Spleen (tissue), 7 donors: Measurements from ENCODE around the gene ST8SIA6.

Source experiments
- CTCF ChIP-seq, 11 experiments: fragments of 200-600 bp in 7 of 11; fragments of 450-650 bp in 4 of 11; sonication (generic) in 4 of 11; IDR thresholded peaks in 8 of 11; conservative IDR thresholded peaks in 3 of 11; 1 replicate in 7 of 11; 2 replicates in 4 of 11; pipeline versions ENCODE4 v1.4.0 to v1.8.0; 2016 to 2021; ENCODE audit warnings: antibody characterized with exemption in 11 of 11, inconsistent platforms in 4 of 11, mild to moderate bottlenecking in 1 of 11
- POLR2A ChIP-seq, 3 donors: fragments of 450-650 bp; IDR thresholded peaks; one replicate each; pipeline ENCODE4 v1.5.1; 2017; ENCODE audit warnings: antibody characterized with exemption in 3 of 3, mild to moderate bottlenecking in 1 of 3
- POLR2AphosphoS5 ChIP-seq, 3 donors: sonication (generic); formaldehyde crosslinking; IDR thresholded peaks; one replicate each; pipeline ENCODE4 v1.5.1; 2017; ENCODE audit warnings: antibody characterized with exemption in 3 of 3
- donor health status: DM: no; HTN: no; CAD: no; lungs with moderate emphysema.
- donor health status: DM: no; HTN: no; CAD: no.
- donor health status: DM: no; HTN: no; CAD: no.

GRCh38 chr10:17427666-17428350 is 26.6 kb downstream of the ST8SIA6 start:
- TF ChIP-seq POLR2A (IDR thresholded peaks at IDR 0.05) (no peak), CTCF (IDR thresholded peaks at IDR 0.05 in 8 of 11, conservative IDR thresholded peaks at IDR 0.05 in 3 of 11) (no peak), POLR2AphosphoS5 (IDR thresholded peaks at IDR 0.05) (no peak)
